ENCODE measurements around the gene OR9G1. TPM values are rescaled to one million over a fixed set of nuclear protein-coding genes. Genes with fewer than 3 reads are reported as not detected.

OR9G1 gene
- total RNA-seq, 1 donor from 2014 or later, result not detected

DNA sequence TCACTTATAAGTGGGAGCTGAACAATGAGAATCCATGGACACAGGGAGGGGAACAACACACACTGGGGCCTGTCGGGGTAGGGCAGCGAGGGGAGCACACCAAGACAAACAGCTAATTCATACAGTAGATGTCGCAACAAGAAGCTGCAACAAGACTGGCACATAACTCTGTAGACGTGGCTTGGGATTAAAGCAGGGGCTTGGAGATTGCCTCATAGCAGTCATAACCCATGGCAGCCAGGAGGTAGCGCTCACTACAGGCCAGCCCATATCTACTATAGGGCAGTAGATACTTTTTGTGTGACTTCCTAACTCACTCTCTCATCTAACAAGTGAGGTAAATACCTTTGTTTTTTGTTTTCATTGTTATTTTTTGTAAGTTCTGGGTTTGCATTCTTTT is 51.3 kb downstream of the OR9G1 start:
- DNase-seq (no peak), ATAC-seq (no peak)
- H3K27me3 ChIP-seq (ENCODE audit: low read depth), result no peaks in the 10 kb centered on the region
- TF ChIP-seq, protein P1, sequence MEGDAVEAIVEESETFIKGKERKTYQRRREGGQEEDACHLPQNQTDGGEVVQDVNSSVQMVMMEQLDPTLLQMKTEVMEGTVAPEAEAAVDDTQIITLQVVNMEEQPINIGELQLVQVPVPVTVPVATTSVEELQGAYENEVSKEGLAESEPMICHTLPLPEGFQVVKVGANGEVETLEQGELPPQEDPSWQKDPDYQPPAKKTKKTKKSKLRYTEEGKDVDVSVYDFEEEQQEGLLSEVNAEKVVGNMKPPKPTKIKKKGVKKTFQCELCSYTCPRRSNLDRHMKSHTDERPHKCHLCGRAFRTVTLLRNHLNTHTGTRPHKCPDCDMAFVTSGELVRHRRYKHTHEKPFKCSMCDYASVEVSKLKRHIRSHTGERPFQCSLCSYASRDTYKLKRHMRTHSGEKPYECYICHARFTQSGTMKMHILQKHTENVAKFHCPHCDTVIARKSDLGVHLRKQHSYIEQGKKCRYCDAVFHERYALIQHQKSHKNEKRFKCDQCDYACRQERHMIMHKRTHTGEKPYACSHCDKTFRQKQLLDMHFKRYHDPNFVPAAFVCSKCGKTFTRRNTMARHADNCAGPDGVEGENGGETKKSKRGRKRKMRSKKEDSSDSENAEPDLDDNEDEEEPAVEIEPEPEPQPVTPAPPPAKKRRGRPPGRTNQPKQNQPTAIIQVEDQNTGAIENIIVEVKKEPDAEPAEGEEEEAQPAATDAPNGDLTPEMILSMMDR (IDR thresholded peaks at IDR 0.05), result no peak
- intact Hi-C loops (cut with DNase I), result no loop called here
- H3K27ac ChIP-seq, result no peak overlapping the region
- no peaks in the 10 kb centered on the region for H3K36me3 ChIP-seq
- H3K9me3 ChIP-seq, result no peaks in the 10 kb centered on the region
- H3K4me3 ChIP-seq, result no peak overlapping the region
- no peaks in the 10 kb centered on the region for H3K4me1 ChIP-seq

DNA sequence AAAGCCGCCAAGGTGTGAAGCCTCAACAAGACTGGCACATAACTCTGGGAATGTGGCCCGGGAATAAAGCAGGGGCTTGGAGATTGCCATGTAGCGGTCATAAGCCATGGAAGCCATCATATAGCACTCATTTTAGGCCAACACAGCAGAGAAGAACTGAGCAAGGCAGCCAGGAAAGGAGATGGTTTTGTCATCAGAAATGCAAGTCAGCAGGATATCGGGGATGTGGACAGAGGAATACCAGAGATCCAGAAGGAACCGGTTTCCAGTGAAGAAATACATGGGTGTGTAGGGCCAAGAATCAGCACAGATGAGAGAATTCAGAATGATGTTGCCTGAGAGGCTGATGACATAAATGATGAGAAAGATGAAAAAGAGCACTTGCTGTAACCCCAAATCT is 52.6 kb downstream of the OR9G1 start:
- intact Hi-C loops (cut with DNase I), result no loop called here
- DNase-seq (no peak), ATAC-seq (no peak)
- H3K27ac ChIP-seq, result no peak overlapping the region
- H3K9me3 ChIP-seq, result no peaks in the 10 kb centered on the region
- no peak overlapping the region for H3K4me3 ChIP-seq
- H3K36me3 ChIP-seq, result no peaks in the 10 kb centered on the region
- H3K4me1 ChIP-seq, result no peaks in the 10 kb centered on the region
- no peaks in the 10 kb centered on the region for H3K27me3 ChIP-seq (ENCODE audit: low read depth)
- TF ChIP-seq, protein P1 (IDR thresholded peaks at IDR 0.05), result no peak

Small RNA genes within 50 kb of the gene (microRNA-seq; reads per million reads assigned to microRNA genes)
- not detected for gene MIR6128 (ENCODE audit: borderline number of aligned reads)

Other genes with a start within 250 kb of the OR9G1 start
- gene OR5M3, start 225.7 kb upstream of the OR9G1 start, total RNA-seq, result not detected
- not detected for gene OR5M8, start 207.7 kb upstream of the OR9G1 start, total RNA-seq
- not detected for gene OR5M11, start 155.8 kb upstream of the OR9G1 start, total RNA-seq
- not detected for gene OR5M10, start 121.4 kb upstream of the OR9G1 start, total RNA-seq
- gene OR5M1, start 84.2 kb upstream of the OR9G1 start, total RNA-seq, result not detected
- not detected for gene OR5AP2, start 56.7 kb upstream of the OR9G1 start, total RNA-seq
- gene OR5AR1, start 35.4 kb upstream of the OR9G1 start, total RNA-seq, result not detected
- not detected for gene OR9G4, start 49.6 kb downstream of the OR9G1 start, total RNA-seq

Data from lower lobe of right lung (tissue), 2 donors.